ENCODE results near the gene SETBP1. TPM values are rescaled to one million over a fixed set of nuclear protein-coding genes. Genes with fewer than 3 reads are reported as not detected.
A peak's percentile ranks its signal among the peaks of the same experiment; 100 is the strongest.

SETBP1 gene
- total RNA-seq, 3 donors from 2014 or later, result 15.0 to 97.2 (median 17.8) TPM

DNA sequence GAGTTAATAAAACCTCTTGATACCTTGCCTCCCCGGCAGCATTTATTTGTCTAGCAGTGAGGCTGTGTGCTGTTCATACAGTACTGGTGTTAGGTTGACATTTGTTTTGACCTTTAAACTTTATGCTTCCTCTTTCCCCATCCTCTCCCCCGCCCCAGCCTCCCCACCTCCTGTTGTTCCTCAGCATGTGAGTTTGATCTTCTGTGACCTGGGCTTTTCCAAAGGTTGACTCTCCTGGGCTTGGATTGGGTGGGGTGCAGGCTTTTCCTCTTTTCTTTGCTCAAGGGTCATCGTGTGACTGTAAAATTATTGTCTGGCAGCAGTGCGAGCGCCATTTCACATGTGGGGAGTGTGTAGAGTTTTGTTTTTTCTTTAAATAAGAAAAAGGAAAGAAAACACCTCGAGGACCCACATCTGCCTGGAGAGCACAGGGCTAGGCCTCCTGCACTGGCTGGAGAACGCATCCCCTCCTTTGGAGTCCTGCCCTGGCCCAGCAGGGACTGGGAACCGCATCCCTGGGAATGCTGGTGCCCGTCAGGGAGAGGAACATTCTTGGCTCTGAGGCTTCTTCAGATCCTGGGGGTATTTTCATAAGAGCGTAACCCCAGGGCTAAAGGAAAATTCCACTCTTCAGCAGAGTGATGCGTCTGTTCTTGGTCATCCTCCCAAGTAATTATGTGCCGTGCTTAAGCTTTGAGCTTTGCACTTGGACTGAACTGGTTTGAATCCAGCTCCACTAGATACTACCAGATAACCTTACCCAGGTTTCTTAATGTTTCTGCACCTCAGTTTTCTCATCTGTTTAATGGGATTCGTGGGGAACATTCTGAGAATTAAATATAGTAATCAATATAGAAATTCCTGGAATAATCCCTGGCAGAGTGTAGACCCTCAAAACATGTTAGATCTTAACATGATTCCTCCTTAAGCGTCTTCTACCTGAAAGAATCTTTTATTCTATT, 91.5 kb downstream of the SETBP1 start:
- H3K4me1 ChIP-seq (ENCODE audit: low read depth), result peaks cover 15% of the 10 kb centered on the region
- intact Hi-C loops (cut with DNase I, micrococcal nuclease), result no loop called here
- peak; percentile 92 for ATAC-seq
- H3K36me3 ChIP-seq (ENCODE audit: low read depth), result no peaks in the 10 kb centered on the region
- no peaks in the 10 kb centered on the region for H3K9me3 ChIP-seq
- no peak overlapping the region for H3K4me3 ChIP-seq
- peak; percentile 63 to 66 (median 63) for DNase-seq
- no peak for TF ChIP-seq CTCF (IDR thresholded peaks at IDR 0.05)

DNA sequence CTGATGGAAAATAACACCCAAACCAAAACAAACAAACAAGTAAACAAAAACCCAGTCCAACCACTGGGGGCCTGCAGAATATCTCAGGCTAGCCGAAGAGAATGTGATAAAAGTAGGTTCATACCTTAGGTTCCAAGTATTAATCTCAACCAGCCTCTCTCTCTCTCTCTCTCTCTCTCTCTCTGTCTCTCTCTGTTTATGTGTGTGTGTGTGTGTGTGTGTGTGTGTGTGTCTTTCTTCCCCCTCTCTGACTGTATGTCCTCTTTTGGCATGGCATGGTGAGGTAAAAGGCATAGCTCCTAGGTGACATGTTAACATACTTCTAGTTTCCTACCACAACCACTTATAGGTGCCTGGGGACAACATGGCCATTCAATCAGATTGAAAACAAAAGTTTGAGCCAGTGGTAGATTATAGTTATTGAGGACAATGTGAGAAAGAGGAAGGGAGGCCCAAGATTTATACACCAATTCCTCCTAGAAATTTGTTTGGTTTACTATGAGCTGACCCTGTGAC, 93.0 kb downstream of the SETBP1 start:
- intact Hi-C loops (cut with DNase I, micrococcal nuclease), result no loop called here
- ATAC-seq, result no peak
- H3K36me3 ChIP-seq (ENCODE audit: low read depth), result no peaks in the 10 kb centered on the region
- DNase-seq, result no peak
- peaks cover 15% of the 10 kb centered on the region for H3K4me1 ChIP-seq (ENCODE audit: low read depth)
- H3K4me3 ChIP-seq, result no peak overlapping the region
- TF ChIP-seq CTCF (IDR thresholded peaks at IDR 0.05), result no peak
- H3K9me3 ChIP-seq, result no peaks in the 10 kb centered on the region

DNA sequence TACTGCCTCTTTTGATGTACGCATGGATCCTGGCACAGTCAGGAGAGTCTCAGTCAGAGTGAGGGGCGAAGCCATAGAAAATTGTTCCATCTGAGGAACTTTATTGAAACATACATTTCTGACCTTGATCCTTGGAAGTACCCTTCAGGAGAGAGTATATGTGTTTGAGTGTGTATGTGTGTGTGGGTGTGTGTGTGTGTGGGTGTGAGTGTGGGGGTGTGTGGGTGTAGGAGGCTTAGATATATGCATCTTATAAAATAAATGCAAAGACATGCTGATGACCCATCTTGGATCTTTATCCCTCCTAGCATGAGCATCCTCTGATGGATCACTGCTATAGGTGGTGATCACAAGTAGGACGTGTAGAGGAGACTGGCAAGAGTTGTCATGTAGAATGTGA, 93.5 kb downstream of the SETBP1 start:
- no peak for ATAC-seq
- no peaks in the 10 kb centered on the region for H3K9me3 ChIP-seq

DNA sequence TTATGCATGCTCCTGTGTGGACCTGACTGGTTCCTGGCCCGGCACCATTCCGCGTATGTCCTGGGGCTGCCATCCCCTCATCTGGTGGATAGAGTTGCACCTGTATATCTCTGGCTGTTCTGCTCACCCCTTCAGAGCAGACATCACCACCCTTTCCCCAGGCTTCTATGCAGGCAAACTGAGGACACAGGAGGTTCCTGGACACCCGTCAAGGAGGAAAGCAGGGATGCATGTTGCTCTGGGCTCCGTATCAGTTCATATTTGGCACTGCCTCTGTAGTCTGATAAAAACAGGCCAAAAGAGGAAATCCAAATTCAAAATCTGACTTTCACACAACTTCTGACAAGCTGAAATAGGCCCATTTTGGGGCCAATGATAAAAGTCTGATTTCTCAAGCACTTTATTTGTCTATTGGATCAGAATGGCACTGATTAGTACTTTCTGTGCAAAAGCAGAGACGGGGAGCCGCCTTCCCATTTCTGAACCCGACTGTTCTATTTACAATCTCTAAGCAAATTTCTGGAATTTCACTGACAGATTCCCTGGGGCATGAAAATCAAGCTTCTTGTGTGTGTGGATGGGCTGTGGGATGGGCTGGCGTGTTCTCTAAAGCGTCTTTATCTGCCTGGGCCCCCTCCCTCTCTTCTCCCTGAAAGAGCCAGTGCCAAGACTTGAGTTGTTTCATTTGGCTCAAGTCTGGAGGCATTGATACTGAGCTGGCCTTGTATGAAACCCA, 96.9 kb downstream of the SETBP1 start:
- DNase-seq (no peak), ATAC-seq (no peak)
- TF ChIP-seq CTCF (IDR thresholded peaks at IDR 0.05), result no peak
- peaks cover 15% of the 10 kb centered on the region for H3K4me1 ChIP-seq (ENCODE audit: low read depth)
- no peaks in the 10 kb centered on the region for H3K9me3 ChIP-seq
- no peaks in the 10 kb centered on the region for H3K36me3 ChIP-seq (ENCODE audit: low read depth)
- H3K4me3 ChIP-seq, result no peak overlapping the region
- intact Hi-C loops (cut with DNase I, micrococcal nuclease), result no loop called here

More for the DNA sequence above, 93.5 kb downstream of the SETBP1 start:
- Histone ChIP-seq H3K4me1 (ENCODE audit: low read depth) (peaks cover 15% of the 10 kb centered on the region), H3K36me3 (ENCODE audit: low read depth) (no peaks in the 10 kb centered on the region), H3K4me3 (no peak overlapping the region)
- intact Hi-C loops (cut with DNase I, micrococcal nuclease), result no loop called here
- DNase-seq, result no peak
- TF ChIP-seq CTCF (IDR thresholded peaks at IDR 0.05), result no peak

DNA sequence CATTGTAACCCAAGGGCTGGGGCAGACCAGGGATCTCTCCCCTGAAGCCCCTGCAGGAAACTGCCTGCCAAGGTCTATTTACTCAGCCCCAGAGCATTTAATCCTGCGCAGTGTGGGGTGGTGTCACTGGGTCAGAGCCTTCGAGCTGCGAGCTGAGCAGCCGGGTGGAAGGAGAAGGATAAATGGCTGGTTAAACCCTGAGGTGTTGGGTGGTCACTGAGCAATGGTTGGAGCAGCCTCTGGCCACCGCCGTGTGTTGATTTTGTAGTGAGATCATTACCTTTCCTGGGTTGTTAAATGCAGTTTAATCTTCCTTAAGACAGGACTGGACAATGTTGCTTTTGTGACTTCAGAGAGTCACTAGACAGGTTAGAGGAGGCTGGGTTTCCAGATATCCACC, 98.1 kb downstream of the SETBP1 start:
- intact Hi-C loops (cut with DNase I, micrococcal nuclease), result no loop called here
- DNase-seq, result no peak
- peaks cover 15% of the 10 kb centered on the region for H3K4me1 ChIP-seq (ENCODE audit: low read depth)
- H3K36me3 ChIP-seq (ENCODE audit: low read depth), result no peaks in the 10 kb centered on the region
- H3K9me3 ChIP-seq, result no peaks in the 10 kb centered on the region
- H3K4me3 ChIP-seq, result no peak overlapping the region
- peak; percentile 8 for ATAC-seq
- TF ChIP-seq CTCF (IDR thresholded peaks at IDR 0.05), result no peak

Data from mucosa of descending colon (tissue), 3 donors.